Activated T-cell treated with anti-CD3 and anti-CD28 coated beads, Interleukin-2, amount 50 U/mL, for 4 hours (primary cell): Measurements from ENCODE around the gene CAMSAP3. TPM values are rescaled to one million over a fixed set of nuclear protein-coding genes. Genes with fewer than 3 reads are reported as not detected.

Experiments used
- ATAC-seq, 2 donors: fragments of 200-7000 bp; cut with Tn5 transposase; one replicate each; pipeline ENCODE4 v1.10.0; 2021
- DNase-seq: peaks from one replicate; pipeline ENCODE4 v3.0.0-alpha.2; 2020
- H3K27me3 Mint-ChIP-seq: one replicate; pipeline ENCODE4 v1.8.0; 2021; ENCODE audit warnings: low read depth, mixed read lengths
- H3K36me3 Mint-ChIP-seq: one replicate; pipeline ENCODE4 v1.8.0; 2022; ENCODE audit warnings: mixed read lengths; ENCODE audit not compliant: insufficient read depth
- H3K4me1 Mint-ChIP-seq: one replicate; pipeline ENCODE4 v1.8.0; 2021; ENCODE audit warnings: low read depth, mixed read lengths
- H3K4me3 Mint-ChIP-seq: one replicate; pipeline ENCODE4 v1.8.0; 2021; ENCODE audit warnings: mild to moderate bottlenecking, moderate library complexity, mixed read lengths
- H3K9me3 Mint-ChIP-seq: one replicate; pipeline ENCODE4 v1.8.0; 2021; ENCODE audit warnings: mixed read lengths
- total RNA-seq, 3 donors: library from RNA; stranded (reverse); gene quantifications; one replicate each; pipeline ENCODE4 v1.2.1, GENCODE V29; 2021

The CAMSAP3 gene
- total RNA-seq, 3 donors from 2014 or later = 0.34 to 0.38 (median 0.38) TPM

DNA sequence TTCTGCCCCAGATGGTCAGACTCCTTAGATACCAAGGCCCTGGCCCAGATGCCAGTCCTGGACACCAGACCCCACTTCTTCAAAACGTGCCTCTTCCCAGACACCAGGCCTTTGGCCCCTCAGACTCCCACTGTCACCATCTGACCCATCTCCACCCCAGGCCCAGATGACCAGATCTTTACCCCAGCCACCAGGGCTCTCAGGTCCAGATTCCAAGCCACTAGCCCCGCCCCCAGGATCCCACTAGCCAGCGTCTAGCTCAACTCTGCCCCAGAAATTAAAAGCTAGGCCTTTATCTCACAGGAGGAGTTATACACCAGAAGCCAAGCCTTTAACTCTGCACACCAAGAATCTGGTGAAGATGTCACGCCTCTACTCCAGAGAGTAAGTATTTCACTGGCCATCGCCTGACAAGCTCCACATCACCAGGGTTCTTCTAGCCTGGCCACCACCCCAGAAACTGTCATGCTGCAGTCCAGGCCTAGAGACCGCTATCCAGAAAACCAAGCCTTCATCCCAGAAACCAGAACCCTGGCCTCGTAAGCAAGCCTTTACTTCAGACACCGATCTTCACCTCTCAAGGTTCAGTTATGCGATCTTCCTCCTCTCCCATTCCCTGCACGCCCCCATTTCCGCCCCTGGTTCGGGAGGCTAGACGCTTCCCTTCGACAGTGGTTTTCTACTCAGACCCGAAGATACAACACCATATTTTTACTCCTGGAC, 33.1 kb downstream of the CAMSAP3 start:
- DNase-seq (no peak), ATAC-seq (no peak)
- Mint-ChIP-seq H3K9me3 (no peaks in the 10 kb centered on the region), H3K36me3 (peaks cover 16% of the 10 kb centered on the region), H3K4me3 (peak overlapping the region; percentile 100), H3K4me1 (peaks cover 42% of the 10 kb centered on the region), H3K27me3 (no peaks in the 10 kb centered on the region)

DNA sequence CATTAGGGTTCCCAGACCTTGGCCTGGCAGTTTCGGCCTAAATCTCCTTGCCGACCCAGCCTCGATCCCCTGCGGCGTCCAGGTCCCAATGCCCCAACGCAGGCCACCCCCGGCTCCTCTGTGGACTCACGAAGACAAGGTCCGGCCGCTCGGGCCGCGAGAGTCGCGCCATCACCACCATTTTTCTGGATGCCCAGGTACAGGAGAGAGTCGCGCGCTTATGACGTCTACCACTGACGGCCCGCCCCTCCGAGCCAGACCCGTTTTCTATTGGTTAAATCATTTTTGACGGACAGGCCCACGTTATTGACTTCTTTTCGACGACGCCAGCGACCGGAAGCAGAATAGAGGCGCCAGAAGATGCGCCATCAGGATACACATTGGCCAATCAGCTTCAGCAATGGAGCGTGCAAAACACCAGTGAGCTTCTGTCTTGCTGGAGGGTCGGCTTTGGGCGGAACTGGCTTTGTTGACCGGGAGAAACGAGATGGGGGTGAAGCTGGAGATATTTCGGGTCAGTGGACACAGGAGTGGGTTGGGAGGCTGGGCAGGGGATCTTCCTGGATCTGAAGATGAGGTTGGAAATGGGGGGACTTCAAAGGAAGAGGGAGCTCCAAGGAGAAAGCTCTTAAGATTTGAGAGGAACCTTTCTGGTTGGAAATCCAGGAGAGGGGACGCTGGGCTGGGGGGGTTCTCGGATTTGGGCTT, 33.8 kb downstream of the CAMSAP3 start, which contains the start of the genes PET100 and XAB2:
TSS of gene PET100 (plus strand) at position 447 of the 708 bp plus-strand sequence. CDS start at position 488, 41 bp downstream.
TSS of gene XAB2 (minus strand) at position 199 of the 708 bp plus-strand sequence. CDS start at position 181, 18 bp downstream.
- H3K4me1 Mint-ChIP-seq = peaks cover 42% of the 10 kb centered on the region
- no peaks in the 10 kb centered on the region for H3K9me3 Mint-ChIP-seq
- peak; percentile 98 to 99 for ATAC-seq
- H3K36me3 Mint-ChIP-seq = peaks cover 16% of the 10 kb centered on the region
- peak; percentile 91 for DNase-seq
- H3K4me3 Mint-ChIP-seq = peak within 1 kb of the TSS; percentile 100
- no peaks in the 10 kb centered on the region for H3K27me3 Mint-ChIP-seq

DNA sequence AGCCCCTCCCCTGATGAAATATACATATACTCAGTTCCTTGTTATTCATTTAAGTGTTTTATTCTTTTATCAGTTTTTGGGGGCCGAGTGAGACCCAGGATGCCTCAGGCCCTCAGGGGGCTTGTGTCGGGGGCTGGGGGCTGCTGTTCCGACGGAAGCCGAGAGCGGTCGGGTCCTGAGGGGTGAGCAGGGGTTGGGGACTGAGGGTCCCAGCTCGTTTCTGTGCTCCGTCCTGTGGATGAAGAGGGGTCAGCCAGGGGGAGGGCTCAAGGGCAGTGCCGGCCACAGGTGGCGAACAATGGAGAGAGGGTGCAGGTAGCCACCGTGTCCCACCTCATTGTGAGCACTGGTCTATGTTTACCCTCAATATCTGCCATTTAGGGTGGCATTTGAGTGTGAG, 35.9 kb downstream of the CAMSAP3 start:
- H3K4me3 Mint-ChIP-seq = peak overlapping the region; percentile 48
- H3K36me3 Mint-ChIP-seq = peaks cover 13% of the 10 kb centered on the region
- DNase-seq (no peak), ATAC-seq (no peak)
- peaks cover 46% of the 10 kb centered on the region for H3K4me1 Mint-ChIP-seq
- H3K27me3 Mint-ChIP-seq = no peaks in the 10 kb centered on the region
- H3K9me3 Mint-ChIP-seq = no peaks in the 10 kb centered on the region

DNA sequence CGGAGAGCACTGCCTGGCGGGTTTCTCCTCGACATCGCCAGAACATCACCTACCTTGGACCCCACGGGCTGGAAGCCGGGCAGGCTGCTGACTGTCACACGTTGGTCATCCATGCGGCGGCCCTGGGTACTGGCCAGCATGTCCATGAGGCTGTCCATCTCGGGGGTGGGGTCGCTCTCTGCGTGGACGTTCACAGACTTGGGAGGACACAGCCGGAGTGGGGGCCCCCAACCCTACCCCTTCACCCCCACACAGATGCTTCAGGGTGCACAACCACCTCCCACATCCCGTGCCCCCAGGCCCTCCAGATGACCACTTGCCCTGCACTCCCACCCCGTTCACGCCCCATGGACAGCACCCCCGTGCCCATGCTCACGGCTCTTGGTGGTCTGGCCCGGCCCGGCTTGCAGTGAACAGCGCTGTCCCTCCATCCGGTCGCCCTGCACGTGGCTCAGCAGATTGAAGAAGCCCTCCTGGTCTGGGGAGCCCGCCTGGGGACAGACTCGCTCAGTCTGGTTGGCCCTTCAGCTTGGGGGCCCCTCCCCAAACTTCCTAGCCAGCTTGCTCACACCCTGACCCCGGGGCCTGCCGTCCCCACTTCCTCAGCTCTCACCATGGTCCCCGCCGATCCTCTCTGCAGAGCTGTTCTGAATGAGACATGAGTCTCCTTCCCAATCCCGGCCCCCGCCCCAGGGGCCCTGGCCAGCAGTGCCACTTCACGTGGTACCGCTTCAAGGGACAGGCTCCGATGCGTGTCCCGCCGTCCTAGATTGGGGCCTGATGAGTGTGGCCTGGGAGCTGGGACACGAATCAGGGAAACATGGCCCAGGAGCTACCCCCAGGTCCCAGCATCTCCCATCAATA, 36.9 kb downstream of the CAMSAP3 start:
- H3K9me3 Mint-ChIP-seq = no peaks in the 10 kb centered on the region
- no peak for DNase-seq
- no peaks in the 10 kb centered on the region for H3K27me3 Mint-ChIP-seq
- H3K4me1 Mint-ChIP-seq = peaks cover 42% of the 10 kb centered on the region
- H3K4me3 Mint-ChIP-seq = no peak overlapping the region
- ATAC-seq = no peak
- H3K36me3 Mint-ChIP-seq = peaks cover 8% of the 10 kb centered on the region

DNA sequence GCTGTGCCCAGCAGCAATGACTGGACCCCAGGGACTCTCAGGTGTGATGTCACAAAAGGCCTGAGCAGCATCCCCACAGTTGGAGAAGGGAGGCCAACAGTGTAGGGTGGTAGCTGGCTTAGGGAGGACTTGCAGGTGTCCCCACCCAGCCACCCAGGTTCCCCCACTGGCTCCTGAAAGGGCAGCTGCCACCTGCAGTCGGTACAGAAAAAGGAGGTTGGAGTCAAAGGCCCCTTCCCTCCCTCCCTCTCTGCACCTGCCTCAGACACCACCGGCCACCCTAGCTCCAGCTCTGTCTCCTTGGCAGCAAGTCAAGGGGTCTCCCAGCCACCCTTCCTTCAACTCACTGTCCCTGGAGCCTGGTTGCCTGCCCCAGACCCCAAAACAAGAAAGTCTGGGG, 38.0 kb downstream of the CAMSAP3 start, which contains the start of gene PCP2:
TSS of gene PCP2 (minus strand) at position 22 of the 400 bp plus-strand sequence. CDS start 262 bp downstream, outside the sequence.
- ATAC-seq (no peak), DNase-seq (no peak)
- Mint-ChIP-seq H3K36me3 (peaks cover 8% of the 10 kb centered on the region), H3K27me3 (no peaks in the 10 kb centered on the region), H3K9me3 (no peaks in the 10 kb centered on the region), H3K4me3 (no peak within 1 kb of the TSS), H3K4me1 (peaks cover 37% of the 10 kb centered on the region)

DNA sequence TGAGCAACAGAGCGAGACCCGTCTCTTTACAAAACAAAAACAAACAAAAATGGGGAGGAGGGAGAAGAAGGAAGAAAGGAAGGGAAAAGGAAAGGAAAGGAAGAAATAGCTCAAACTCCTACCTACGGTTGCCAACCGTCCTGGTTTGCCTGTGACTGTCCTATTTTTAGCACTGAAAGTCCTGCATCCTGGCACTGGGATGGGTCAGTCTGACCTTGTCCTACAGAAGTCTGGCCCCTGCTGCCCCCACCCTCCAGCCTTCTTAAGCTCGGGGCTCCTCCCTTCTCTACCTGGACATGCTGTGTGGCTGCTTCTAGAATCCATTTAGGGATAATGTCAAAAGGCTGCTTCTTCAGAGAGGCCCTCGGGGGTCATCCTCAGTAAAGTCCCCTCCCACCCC, 40.0 kb downstream of the CAMSAP3 start:
- H3K9me3 Mint-ChIP-seq = no peaks in the 10 kb centered on the region
- no peak for ATAC-seq
- H3K27me3 Mint-ChIP-seq = no peaks in the 10 kb centered on the region
- H3K4me3 Mint-ChIP-seq = peak overlapping the region; percentile 84
- no peak for DNase-seq
- peaks cover 36% of the 10 kb centered on the region for H3K4me1 Mint-ChIP-seq
- H3K36me3 Mint-ChIP-seq = peaks cover 7% of the 10 kb centered on the region

DNA sequence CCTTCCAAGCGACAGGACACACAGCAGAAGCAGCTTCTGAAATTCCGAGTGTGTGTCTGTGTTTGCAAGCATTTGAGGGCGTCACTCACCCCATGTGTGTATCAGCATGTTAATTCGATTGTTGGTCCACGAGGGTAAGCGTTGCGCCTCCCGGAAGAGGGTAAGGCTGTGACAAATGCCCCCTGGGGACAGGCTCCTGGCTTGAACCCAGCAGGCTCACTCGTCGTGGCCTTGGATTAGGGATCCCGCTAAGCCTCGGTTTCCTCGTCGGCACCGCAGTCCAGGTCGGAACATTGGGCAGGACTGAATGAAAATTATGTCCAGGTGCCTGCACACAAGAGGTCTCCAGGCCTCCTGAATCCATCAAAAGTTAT, 40.6 kb downstream of the CAMSAP3 start:
- Mint-ChIP-seq H3K4me1 (peaks cover 32% of the 10 kb centered on the region), H3K27me3 (no peaks in the 10 kb centered on the region), H3K4me3 (peak overlapping the region; percentile 84), H3K36me3 (peaks cover 7% of the 10 kb centered on the region), H3K9me3 (no peaks in the 10 kb centered on the region)
- no peak for DNase-seq
- no peak for ATAC-seq

DNA sequence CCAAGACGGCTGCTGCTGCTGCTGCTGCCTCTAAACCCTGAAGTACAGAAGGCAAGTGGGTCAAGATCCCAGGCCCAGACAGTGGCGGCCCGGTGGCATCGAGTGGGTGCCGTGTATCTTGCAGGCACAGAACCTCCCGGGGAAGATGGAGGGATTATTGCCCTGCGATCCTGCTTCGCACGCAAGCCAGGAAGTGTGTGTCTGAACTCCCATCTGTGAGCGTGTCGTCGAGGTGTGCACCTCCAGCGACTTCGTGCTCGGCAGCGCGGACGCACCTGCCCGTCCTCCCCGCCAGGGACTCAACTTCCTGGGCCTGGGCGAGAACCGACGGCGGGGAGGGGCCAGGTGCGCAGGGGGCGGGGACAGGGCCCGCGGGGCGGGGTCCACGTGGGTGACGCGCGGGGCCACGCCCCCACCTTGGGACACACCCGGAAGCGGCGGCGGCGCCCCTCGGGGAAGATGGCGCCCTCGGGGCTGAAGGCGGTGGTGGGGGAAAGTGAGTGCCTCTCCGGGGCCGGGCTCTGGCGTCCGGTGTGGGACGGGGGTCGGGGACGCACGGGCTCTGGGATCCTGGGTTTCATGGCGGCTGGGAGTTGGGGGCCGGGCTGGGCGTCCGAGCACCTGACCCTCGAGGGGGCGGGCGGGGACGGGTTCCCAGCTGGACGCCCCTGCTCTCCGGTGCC, 41.2 kb downstream of the CAMSAP3 start, which contains the start of gene STXBP2:
TSS of gene STXBP2 (plus strand) at position 420 of the 683 bp plus-strand sequence. CDS start at position 460, 40 bp downstream.
- H3K9me3 Mint-ChIP-seq = no peaks in the 10 kb centered on the region
- ATAC-seq (peak; percentile 95 to 96), DNase-seq (peak; percentile 93)
- peaks cover 5% of the 10 kb centered on the region for H3K36me3 Mint-ChIP-seq
- H3K4me1 Mint-ChIP-seq = peaks cover 32% of the 10 kb centered on the region
- H3K27me3 Mint-ChIP-seq = no peaks in the 10 kb centered on the region
- H3K4me3 Mint-ChIP-seq = peak within 1 kb of the TSS; percentile 84

DNA sequence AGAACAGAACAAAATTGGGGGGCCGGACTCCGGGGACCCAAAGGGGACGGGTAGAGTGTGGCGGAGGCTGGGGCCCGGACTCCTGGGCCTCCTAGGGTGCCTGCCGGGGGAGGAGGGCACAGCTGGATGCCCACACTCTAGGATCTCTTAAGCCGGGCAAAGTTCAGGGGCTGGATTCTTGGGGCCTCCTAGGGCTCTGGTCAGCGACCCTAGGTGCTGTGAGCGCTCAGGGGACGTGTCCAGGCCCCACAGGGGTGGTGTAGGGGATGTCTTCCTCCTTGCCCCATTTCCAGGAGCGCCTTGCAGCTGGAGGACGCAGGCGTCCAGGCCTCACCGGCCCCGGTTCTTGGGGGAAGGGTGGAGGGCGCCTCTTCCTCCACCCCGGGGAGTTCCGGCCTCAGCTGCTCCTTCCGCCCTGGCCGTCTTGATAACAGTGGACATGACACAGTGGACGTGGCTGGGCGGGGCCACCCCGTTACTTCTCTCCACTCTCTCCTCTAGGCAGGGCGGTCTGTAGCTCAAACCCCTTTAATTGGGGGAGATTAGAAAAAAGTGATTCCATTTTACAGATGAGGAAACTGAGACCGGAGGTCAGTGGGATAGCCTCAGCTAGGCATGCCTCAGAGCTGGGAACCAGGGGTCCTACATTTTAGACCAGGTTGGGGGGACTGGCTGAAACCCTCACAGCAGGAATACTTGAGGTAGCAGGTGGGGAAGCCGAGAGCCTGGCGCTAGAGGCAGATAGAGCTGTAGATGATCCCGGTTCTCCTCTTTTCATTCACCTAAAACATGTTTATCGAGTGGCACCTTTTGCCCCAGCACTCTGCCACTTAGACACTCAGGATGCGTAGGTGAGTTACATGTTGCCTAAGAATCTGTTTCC, 42.0 kb downstream of the CAMSAP3 start:
- Mint-ChIP-seq H3K36me3 (peaks cover 3% of the 10 kb centered on the region), H3K27me3 (no peaks in the 10 kb centered on the region), H3K4me3 (peak overlapping the region; percentile 84), H3K4me1 (peaks cover 32% of the 10 kb centered on the region), H3K9me3 (no peaks in the 10 kb centered on the region)
- peak; percentile 15 to 36 for ATAC-seq
- no peak for DNase-seq

DNA sequence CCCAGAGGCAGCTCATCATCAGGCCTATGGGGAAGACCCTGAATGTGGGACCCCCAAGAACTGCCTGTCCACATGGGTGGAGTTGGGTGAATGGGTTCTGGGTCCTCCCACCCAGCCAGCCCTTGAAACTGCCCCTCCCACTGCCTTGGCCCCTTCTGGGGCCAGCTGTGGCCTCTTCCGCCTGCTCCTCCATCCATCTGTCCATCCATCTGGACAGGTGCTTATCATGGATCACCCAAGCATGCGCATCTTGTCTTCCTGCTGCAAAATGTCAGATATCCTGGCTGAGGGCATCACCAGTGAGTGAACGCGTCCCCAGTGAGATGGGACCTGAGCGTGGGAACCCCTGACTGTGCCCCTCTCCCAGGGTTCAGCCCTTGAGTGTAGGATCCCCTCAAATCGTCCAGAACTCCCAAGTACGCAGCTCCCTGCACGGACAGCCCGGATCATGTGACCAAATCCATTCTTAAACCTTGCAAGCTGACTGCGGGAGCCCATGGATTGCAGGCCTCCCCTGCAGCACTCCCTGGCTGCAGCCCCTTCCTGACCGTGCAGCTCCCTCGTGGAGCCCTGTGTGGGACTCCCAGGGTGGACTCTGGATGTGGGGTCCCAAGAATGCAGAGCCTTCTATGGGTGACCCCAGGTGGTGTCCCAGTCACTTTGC, 43.3 kb downstream of the CAMSAP3 start:
- ATAC-seq (no peak), DNase-seq (no peak)
- Mint-ChIP-seq H3K36me3 (peaks cover 3% of the 10 kb centered on the region), H3K4me3 (peak overlapping the region; percentile 61), H3K4me1 (peaks cover 32% of the 10 kb centered on the region), H3K9me3 (no peaks in the 10 kb centered on the region), H3K27me3 (no peaks in the 10 kb centered on the region)

DNA sequence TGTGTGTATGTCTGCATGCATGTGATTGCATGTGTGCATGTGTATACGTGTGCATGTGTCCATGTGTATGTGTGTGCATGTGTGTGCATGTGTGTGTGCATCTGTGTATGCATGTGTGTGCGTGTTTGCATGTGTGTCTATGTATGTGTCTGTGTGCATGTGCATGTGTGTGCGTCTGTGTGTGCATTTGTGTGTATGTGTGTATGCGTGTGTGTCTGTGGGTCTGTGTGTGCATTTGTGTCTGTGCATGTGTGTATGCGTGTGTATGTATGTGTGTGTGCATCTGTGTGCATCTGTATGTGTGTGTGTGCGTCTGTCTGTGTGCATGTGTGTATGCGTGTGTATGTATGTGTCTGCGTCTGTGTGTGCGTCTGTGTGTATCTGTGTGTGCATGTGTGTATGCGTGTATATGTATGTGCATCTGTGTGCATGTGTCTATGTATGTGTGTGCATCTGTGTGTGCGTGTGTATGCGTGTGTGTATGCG, 44.2 kb downstream of the CAMSAP3 start:
- Mint-ChIP-seq H3K4me3 (peak overlapping the region; percentile 35), H3K9me3 (no peaks in the 10 kb centered on the region), H3K4me1 (peaks cover 32% of the 10 kb centered on the region), H3K27me3 (no peaks in the 10 kb centered on the region), H3K36me3 (peaks cover 7% of the 10 kb centered on the region)
- ATAC-seq (no peak), DNase-seq (no peak)

DNA sequence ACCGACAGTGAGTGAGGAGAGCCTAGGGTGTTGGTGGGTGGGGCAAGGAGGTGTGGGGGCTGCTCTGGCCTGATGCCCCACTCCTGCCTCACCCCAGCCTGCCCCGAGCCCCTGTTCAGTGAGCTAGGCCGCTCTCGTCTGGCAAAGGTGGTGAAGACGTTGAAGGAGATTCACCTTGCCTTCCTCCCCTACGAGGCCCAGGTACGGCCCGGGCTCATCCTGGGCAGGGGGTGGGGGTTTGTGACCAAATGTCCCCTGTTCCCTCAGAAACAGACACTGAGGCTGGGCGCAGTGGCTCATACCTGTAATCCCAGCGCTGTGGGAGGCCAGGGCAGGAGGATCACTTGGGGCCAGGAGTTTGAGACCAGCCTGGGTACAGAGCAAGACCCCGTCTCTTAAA, 45.1 kb downstream of the CAMSAP3 start:
- peaks cover 9% of the 10 kb centered on the region for H3K36me3 Mint-ChIP-seq
- no peaks in the 10 kb centered on the region for H3K9me3 Mint-ChIP-seq
- H3K27me3 Mint-ChIP-seq = no peaks in the 10 kb centered on the region
- no peak overlapping the region for H3K4me3 Mint-ChIP-seq
- DNase-seq = no peak
- ATAC-seq = no peak
- peaks cover 29% of the 10 kb centered on the region for H3K4me1 Mint-ChIP-seq
